22Rv1 (cell line): Measurements from ENCODE around the gene ACOT4.

ENCODE experiments used
- CTCF ChIP-seq: fragments of 450-650 bp; IDR thresholded peaks from 2 replicates; pipeline ENCODE4 v1.5.1; 2017; ENCODE audit warnings: mild to moderate bottlenecking
- ZFX ChIP-seq: fragments of 450-650 bp; IDR thresholded peaks from 2 replicates; pipeline ENCODE4 v1.6.1; 2017; ENCODE audit warnings: antibody characterized with exemption, borderline replicate concordance

- TF ChIP-seq CTCF: no peak
- no peak for TF ChIP-seq ZFX
These were observed 2.8 kb downstream of the ACOT4 start for GRCh38 chr14:73594491-73594890.
